ENCODE measurements around the gene PMEPA1.

The PMEPA1 gene

DNA sequence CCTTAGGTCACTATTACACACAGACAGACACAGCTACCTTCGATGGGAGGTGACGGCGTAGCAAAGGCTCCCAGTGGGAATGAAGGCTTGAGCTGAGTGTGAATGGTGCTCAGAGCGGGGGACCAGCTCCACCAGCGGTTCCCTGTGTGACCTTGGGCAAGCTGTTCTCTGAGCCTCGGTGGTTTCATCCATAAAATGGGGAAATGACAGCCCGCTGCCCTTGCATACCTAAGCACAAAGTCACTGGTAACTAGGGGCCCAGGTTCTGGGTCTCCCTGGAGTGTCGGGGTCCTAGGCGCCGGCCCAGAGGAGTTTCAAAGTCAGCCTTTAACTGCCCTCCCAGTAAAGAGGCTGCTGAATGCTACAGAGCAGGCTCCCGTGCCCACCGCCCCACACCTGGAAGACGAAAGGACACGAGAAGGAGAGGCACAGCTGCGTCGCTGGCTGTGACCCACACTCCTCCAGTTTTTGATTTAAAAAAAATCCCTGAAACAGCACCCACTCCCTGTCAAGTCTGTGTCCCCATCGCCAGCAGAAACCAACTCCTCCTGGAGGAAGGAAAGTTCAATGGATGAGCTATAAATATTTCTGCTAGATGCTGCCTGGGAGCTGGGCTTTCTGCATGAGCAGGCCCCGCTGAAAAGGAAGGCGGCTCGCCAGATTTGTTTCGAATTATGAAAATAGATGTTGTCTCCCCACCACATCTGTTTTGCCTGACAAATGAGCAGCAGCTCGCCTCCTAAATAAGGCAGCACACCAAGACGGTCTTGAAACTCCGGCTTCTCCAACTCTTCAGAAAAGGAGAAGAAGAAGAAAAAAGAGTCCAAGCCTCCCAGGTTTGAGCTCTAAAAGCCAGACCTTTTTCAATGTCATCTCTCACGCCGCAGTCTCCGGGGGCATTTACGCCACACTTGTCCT, 27.4 kb downstream of the PMEPA1 start:
- peaks cover 21 to 52% of the 10 kb centered on the region in 2 donors for H3K4me1 ChIP-seq (ENCODE audit: control insufficient read depth in 1 of 2, insufficient read depth in 2 of 2, low read length in 2 of 2)
- peak overlapping the region; percentile 52 for H3K27ac ChIP-seq (ENCODE audit: low read length)
- no peak overlapping the region for H3K4me3 ChIP-seq (ENCODE audit: low read depth in 1 of 2, low read length in 2 of 2)
- no peaks in the 10 kb centered on the region for H3K9me3 ChIP-seq (ENCODE audit: control insufficient read depth in 1 of 2, low read length in 2 of 2)
- H3K36me3 ChIP-seq (ENCODE audit: control insufficient read depth in 1 of 2, insufficient read depth in 2 of 2, low read length in 2 of 2): no peaks in the 10 kb centered on the region
- no peaks in the 10 kb centered on the region for H3K27me3 ChIP-seq (ENCODE audit: low read depth, low read length)

- Histone ChIP-seq H3K27me3 (ENCODE audit: low read depth, low read length) (no peaks in the 10 kb centered on the region), H3K36me3 (ENCODE audit: control insufficient read depth in 1 of 2, insufficient read depth in 2 of 2, low read length in 2 of 2) (no peaks in the 10 kb centered on the region), H3K4me1 (ENCODE audit: control insufficient read depth in 1 of 2, insufficient read depth in 2 of 2, low read length in 2 of 2) (peaks cover 28 to 55% of the 10 kb centered on the region in 2 donors), H3K4me3 (ENCODE audit: low read depth in 1 of 2, low read length in 2 of 2) (no peak overlapping the region), H3K27ac (ENCODE audit: low read length) (peak overlapping the region; percentile 52), H3K9me3 (ENCODE audit: control insufficient read depth in 1 of 2, low read length in 2 of 2) (no peaks in the 10 kb centered on the region)
Measured at GRCh38 chr20:57680934-57681914, 28.6 kb downstream of the PMEPA1 start.

DNA sequence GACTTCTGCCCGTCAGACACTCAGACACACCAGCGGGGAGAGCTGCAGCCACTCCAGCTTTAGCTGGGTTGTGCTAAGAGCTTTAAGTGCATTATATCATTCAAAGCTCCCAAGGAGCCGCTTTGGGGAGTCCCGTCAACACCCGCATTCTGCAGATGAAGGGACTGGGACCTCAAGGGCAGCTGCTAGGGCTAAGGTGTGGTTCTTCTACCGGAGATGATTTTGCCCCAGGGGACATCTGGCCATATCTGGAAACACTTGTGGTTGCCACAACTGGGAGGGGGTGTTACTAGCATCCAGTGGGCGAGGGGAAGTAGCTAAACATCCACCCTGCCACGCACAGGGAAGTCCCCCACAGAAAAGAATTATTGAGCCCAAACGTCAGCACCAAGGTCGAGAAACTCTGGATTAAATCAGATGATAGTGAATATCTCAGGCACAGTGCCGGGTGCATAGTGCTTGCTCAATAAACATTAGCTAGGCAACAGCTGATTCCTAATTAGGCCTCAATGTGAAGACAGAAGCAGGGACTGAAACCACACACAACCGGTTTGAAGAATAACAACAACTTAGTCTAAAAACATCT, 29.6 kb downstream of the PMEPA1 start:
- H3K27ac ChIP-seq (ENCODE audit: low read length): no peak overlapping the region
- no peak overlapping the region for H3K4me3 ChIP-seq (ENCODE audit: low read depth in 1 of 2, low read length in 2 of 2)
- peaks cover 28 to 52% of the 10 kb centered on the region in 2 donors for H3K4me1 ChIP-seq (ENCODE audit: control insufficient read depth in 1 of 2, insufficient read depth in 2 of 2, low read length in 2 of 2)

GRCh38 chr20:57679113-57679512, 30.7 kb downstream of the PMEPA1 start:
- H3K4me3 ChIP-seq (ENCODE audit: low read depth in 1 of 2, low read length in 2 of 2): no peak overlapping the region
- no peaks in the 10 kb centered on the region for H3K9me3 ChIP-seq (ENCODE audit: control insufficient read depth in 1 of 2, low read length in 2 of 2)
- no peaks in the 10 kb centered on the region for H3K36me3 ChIP-seq (ENCODE audit: control insufficient read depth in 1 of 2, insufficient read depth in 2 of 2, low read length in 2 of 2)
- H3K4me1 ChIP-seq (ENCODE audit: control insufficient read depth in 1 of 2, insufficient read depth in 2 of 2, low read length in 2 of 2): peaks cover 23 to 41% of the 10 kb centered on the region in 2 donors
- no peak overlapping the region for H3K27ac ChIP-seq (ENCODE audit: low read length)
- H3K27me3 ChIP-seq (ENCODE audit: low read depth, low read length): no peaks in the 10 kb centered on the region

More for the DNA sequence above, 29.6 kb downstream of the PMEPA1 start:
- H3K9me3 ChIP-seq (ENCODE audit: control insufficient read depth in 1 of 2, low read length in 2 of 2): no peaks in the 10 kb centered on the region
- H3K27me3 ChIP-seq (ENCODE audit: low read depth, low read length): no peaks in the 10 kb centered on the region
- no peaks in the 10 kb centered on the region for H3K36me3 ChIP-seq (ENCODE audit: control insufficient read depth in 1 of 2, insufficient read depth in 2 of 2, low read length in 2 of 2)

DNA sequence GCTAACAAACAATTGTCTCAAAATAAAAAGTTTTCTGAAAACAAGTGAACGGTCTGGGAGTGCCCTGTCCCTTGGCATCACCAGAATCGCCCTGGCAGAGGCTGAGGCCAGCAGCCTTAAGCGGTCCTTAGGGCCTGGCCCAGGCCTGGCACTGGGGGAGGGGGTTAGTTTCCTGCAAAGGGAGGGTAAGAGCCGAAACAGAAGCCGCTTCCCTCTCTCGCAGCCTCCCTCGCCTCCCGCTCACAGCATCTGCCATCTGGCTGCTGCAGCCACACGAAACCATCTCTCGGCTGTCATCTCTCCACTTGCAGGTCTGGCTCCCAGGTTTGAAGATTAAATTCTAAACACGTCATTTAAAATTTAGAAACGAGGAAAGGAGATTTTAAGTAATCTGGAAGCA, 31.5 kb downstream of the PMEPA1 start:
- H3K4me1 ChIP-seq (ENCODE audit: control insufficient read depth in 1 of 2, insufficient read depth in 2 of 2, low read length in 2 of 2): peaks cover 29 to 39% of the 10 kb centered on the region in 2 donors
- H3K27ac ChIP-seq (ENCODE audit: low read length): no peak overlapping the region
- H3K4me3 ChIP-seq (ENCODE audit: low read depth in 1 of 2, low read length in 2 of 2): no peak overlapping the region
- H3K27me3 ChIP-seq (ENCODE audit: low read depth, low read length): no peaks in the 10 kb centered on the region
- no peaks in the 10 kb centered on the region for H3K9me3 ChIP-seq (ENCODE audit: control insufficient read depth in 1 of 2, low read length in 2 of 2)
- no peaks in the 10 kb centered on the region for H3K36me3 ChIP-seq (ENCODE audit: control insufficient read depth in 1 of 2, insufficient read depth in 2 of 2, low read length in 2 of 2)

DNA sequence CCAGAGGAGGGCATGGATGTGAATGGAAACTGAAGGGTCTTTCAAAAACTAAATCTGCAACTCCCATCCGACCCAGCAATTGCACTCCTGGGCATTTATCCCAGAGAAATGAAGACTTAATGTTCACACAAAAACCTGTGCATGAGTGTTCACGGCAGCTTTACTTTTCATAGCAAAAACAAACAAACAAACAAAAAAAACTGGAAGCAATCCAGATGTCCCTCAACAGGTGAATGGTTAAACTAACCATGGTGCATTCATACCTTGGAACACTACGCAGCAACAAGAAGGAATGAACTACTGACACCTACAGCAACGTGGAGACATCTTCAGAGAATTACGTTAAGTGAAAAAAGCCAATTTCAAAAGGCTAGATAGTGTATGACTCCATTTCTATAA, 32.2 kb downstream of the PMEPA1 start:
- H3K27ac ChIP-seq (ENCODE audit: low read length): no peak overlapping the region
- no peaks in the 10 kb centered on the region for H3K36me3 ChIP-seq (ENCODE audit: control insufficient read depth in 1 of 2, insufficient read depth in 2 of 2, low read length in 2 of 2)
- no peaks in the 10 kb centered on the region for H3K9me3 ChIP-seq (ENCODE audit: control insufficient read depth in 1 of 2, low read length in 2 of 2)
- H3K4me1 ChIP-seq (ENCODE audit: control insufficient read depth in 1 of 2, insufficient read depth in 2 of 2, low read length in 2 of 2): peaks cover 28 to 34% of the 10 kb centered on the region in 2 donors
- H3K27me3 ChIP-seq (ENCODE audit: low read depth, low read length): no peaks in the 10 kb centered on the region
- no peak overlapping the region for H3K4me3 ChIP-seq (ENCODE audit: low read depth in 1 of 2, low read length in 2 of 2)

- Histone ChIP-seq H3K4me1 (ENCODE audit: control insufficient read depth in 1 of 2, insufficient read depth in 2 of 2, low read length in 2 of 2) (peaks cover 24 to 27% of the 10 kb centered on the region in 2 donors), H3K27ac (ENCODE audit: low read length) (no peak overlapping the region)
Measured at GRCh38 chr20:57676589-57677583, 32.9 kb downstream of the PMEPA1 start.

DNA sequence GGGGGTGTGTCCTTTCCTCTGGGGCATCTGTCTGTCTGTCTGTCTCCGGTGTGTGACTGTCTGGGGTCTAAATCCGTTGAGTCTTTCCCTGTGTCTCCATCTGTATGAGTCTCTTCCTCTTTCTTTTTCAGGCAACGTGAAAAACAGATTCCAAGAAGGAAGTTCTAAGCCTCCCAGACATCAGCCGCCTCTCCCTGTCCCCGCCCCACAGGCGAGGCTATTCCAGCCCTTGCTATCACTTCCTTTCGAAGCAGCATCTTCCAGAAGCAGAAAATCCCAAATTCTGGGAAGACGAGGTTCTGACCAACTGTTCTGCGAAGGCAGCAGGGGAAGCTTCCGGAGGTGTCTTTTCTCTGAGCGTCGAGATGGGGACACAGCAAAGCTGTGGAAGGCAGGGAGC, 34.0 kb downstream of the PMEPA1 start:
- H3K27ac ChIP-seq (ENCODE audit: low read length): no peak overlapping the region
- H3K4me1 ChIP-seq (ENCODE audit: control insufficient read depth in 1 of 2, insufficient read depth in 2 of 2, low read length in 2 of 2): peaks cover 22 to 25% of the 10 kb centered on the region in 2 donors

More at GRCh38 chr20:57676589-57677583, 32.9 kb downstream of the PMEPA1 start:
- Histone ChIP-seq H3K9me3 (ENCODE audit: control insufficient read depth in 1 of 2, low read length in 2 of 2) (no peaks in the 10 kb centered on the region), H3K4me3 (ENCODE audit: low read depth in 1 of 2, low read length in 2 of 2) (no peak overlapping the region), H3K36me3 (ENCODE audit: control insufficient read depth in 1 of 2, insufficient read depth in 2 of 2, low read length in 2 of 2) (no peaks in the 10 kb centered on the region), H3K27me3 (ENCODE audit: low read depth, low read length) (no peaks in the 10 kb centered on the region)

DNA sequence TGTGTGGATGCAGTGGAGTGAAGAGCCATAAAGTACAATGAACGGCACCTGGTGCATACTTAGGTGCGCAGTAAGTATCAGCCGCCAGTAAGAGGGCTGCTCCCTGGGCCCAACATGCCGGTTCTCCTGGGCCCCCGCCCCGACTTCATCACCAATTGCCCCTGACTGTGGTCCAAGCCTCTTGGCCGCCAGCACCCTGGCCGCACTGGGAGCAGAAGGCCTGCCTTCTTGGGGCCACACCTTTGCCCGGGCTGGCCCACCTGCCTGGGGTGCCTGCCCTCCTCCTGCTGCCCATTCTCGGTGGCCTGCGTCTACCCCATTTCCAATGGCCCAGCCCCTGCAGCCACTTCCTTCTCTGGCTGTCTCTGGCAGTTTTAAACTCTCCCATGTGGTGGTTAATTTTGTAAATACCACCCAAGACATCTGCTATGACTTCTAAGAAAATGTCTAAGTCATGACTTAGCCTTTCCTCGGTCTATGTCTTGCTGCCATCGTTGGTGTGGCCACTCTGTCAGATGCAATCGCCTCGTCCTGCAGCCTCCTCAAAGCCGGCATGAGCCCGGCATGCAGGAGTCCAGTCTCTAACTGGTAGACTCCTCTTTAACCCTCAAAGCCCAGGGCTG, 36.8 kb downstream of the PMEPA1 start:
- H3K4me1 ChIP-seq (ENCODE audit: control insufficient read depth in 1 of 2, insufficient read depth in 2 of 2, low read length in 2 of 2): peaks cover 16 to 18% of the 10 kb centered on the region in 2 donors
- H3K4me3 ChIP-seq (ENCODE audit: low read depth in 1 of 2, low read length in 2 of 2): no peak overlapping the region
- no peaks in the 10 kb centered on the region for H3K27me3 ChIP-seq (ENCODE audit: low read depth, low read length)
- no peak overlapping the region for H3K27ac ChIP-seq (ENCODE audit: low read length)
- no peaks in the 10 kb centered on the region for H3K36me3 ChIP-seq (ENCODE audit: control insufficient read depth in 1 of 2, insufficient read depth in 2 of 2, low read length in 2 of 2)
- no peaks in the 10 kb centered on the region for H3K9me3 ChIP-seq (ENCODE audit: control insufficient read depth in 1 of 2, low read length in 2 of 2)

More for the DNA sequence above, 34.0 kb downstream of the PMEPA1 start:
- Histone ChIP-seq H3K4me3 (ENCODE audit: low read depth in 1 of 2, low read length in 2 of 2) (no peak overlapping the region), H3K27me3 (ENCODE audit: low read depth, low read length) (no peaks in the 10 kb centered on the region), H3K36me3 (ENCODE audit: control insufficient read depth in 1 of 2, insufficient read depth in 2 of 2, low read length in 2 of 2) (no peaks in the 10 kb centered on the region), H3K9me3 (ENCODE audit: control insufficient read depth in 1 of 2, low read length in 2 of 2) (no peaks in the 10 kb centered on the region)

DNA sequence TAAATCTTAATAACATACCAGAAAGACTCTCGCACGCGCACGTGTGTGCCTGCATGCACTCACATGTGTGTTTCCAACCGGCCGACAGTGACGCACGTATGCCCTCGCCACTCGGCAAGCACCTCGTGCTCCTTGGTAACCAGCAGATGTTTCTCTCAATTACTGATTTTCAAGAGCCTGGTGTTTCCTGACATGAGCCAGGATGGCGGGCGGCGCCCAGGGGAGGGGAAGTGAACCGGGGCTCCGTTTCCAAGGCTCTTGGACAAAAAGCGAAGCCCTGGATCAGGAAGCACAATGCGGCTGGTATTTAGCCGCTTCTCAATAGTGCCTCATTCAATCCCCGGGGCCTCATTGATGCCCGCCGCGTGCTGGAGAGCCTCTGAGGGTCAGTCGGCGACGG, 37.7 kb downstream of the PMEPA1 start:
- H3K9me3 ChIP-seq (ENCODE audit: control insufficient read depth in 1 of 2, low read length in 2 of 2): no peaks in the 10 kb centered on the region
- H3K4me3 ChIP-seq (ENCODE audit: low read depth in 1 of 2, low read length in 2 of 2): no peak overlapping the region
- H3K4me1 ChIP-seq (ENCODE audit: control insufficient read depth in 1 of 2, insufficient read depth in 2 of 2, low read length in 2 of 2): peaks cover 14 to 16% of the 10 kb centered on the region in 2 donors
- no peaks in the 10 kb centered on the region for H3K36me3 ChIP-seq (ENCODE audit: control insufficient read depth in 1 of 2, insufficient read depth in 2 of 2, low read length in 2 of 2)
- H3K27me3 ChIP-seq (ENCODE audit: low read depth, low read length): no peaks in the 10 kb centered on the region
- no peak overlapping the region for H3K27ac ChIP-seq (ENCODE audit: low read length)
